ENCODE results near the gene MIDN. TPM values are rescaled to one million over a fixed set of nuclear protein-coding genes. Genes with fewer than 3 reads are reported as not detected.

MIDN gene
- total RNA-seq, 4 donors from 2014 or later, result 8.0 to 43.1 (median 12.2) TPM

DNA sequence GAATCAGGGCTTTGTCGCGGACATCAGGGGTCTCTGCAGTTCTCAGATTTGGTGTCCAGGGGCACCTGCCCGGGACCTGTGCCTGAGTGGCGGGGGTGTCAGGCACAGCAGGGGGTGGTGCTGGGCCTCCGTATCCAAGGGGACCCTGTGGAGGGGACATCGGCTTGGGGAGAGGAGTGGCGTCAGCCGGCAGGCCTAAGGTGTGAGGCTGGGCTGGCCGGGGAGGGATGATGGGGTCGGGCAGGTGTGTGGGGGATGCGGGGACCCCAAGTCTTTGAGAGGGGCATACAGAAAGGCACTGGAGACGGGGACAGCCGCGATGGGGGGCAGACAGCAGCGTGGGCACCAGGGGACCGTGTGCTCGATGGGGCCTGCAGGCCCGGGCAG, 39.8 kb downstream of the MIDN start:
- TF ChIP-seq, protein P1, sequence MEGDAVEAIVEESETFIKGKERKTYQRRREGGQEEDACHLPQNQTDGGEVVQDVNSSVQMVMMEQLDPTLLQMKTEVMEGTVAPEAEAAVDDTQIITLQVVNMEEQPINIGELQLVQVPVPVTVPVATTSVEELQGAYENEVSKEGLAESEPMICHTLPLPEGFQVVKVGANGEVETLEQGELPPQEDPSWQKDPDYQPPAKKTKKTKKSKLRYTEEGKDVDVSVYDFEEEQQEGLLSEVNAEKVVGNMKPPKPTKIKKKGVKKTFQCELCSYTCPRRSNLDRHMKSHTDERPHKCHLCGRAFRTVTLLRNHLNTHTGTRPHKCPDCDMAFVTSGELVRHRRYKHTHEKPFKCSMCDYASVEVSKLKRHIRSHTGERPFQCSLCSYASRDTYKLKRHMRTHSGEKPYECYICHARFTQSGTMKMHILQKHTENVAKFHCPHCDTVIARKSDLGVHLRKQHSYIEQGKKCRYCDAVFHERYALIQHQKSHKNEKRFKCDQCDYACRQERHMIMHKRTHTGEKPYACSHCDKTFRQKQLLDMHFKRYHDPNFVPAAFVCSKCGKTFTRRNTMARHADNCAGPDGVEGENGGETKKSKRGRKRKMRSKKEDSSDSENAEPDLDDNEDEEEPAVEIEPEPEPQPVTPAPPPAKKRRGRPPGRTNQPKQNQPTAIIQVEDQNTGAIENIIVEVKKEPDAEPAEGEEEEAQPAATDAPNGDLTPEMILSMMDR (IDR thresholded peaks at IDR 0.05; ENCODE audit: low read depth), result no peak

DNA sequence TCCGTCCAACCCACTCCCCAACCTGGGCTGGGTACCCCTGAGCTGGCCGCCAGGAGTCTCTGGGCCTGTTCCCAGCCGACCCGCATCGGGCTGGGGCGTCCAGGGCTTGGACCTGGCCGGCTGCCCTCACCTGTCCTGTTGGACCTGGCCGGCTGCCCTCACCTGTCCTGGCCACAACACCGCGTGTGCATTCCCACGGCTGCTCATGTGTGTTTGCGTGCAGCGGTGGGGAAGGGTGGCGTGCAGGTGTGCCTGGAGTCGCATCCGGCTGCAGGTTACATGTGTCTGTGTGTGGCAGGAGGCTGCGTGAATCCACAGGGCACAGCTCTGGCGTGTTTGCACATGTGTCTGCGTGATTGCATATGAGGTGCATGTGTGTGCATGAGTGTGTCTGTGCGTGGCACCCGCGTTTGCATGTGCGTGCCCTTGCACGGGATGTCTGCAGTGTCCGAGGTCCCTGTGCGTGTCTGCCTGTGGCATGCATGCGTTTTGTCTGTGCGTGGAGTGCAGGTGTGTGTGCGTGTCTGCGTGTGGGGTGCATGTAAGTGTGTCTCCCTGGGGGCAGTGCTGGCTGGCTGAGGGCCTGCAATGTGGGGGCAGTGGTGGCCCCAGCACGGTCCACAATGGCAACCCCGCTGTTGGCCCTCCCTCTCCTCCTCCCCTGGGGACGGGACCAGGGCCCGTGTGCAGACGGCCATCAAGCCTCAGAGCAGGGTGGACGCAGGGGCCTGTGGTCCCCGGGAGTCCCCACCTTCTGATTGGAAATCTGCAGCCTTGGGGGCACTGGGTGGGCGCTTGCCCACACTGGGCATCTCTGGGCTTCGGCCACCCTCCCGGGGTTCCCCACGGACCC, 40.7 kb downstream of the MIDN start:
- TF ChIP-seq, protein P1 (IDR thresholded peaks at IDR 0.05; ENCODE audit: low read depth), result no peak

DNA sequence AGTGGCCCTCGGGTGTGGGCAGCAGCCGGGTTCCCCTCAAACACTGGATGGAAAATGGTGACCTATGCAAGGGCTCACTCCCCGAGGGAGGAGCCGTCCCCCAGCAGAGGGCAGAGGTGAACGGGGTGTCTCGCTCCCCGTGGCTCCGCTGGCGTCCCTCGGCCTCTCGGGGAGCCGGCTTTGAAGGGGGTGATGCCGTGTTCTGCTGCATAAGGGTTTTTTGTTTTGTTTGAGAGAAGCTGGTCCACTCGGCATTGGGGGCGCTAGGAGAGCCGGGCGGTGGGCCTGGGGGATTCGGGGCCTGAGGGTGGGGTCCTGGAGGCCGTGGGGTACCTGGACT, 41.3 kb downstream of the MIDN start:
- TF ChIP-seq, protein P1 (IDR thresholded peaks at IDR 0.05; ENCODE audit: low read depth), result no peak

DNA sequence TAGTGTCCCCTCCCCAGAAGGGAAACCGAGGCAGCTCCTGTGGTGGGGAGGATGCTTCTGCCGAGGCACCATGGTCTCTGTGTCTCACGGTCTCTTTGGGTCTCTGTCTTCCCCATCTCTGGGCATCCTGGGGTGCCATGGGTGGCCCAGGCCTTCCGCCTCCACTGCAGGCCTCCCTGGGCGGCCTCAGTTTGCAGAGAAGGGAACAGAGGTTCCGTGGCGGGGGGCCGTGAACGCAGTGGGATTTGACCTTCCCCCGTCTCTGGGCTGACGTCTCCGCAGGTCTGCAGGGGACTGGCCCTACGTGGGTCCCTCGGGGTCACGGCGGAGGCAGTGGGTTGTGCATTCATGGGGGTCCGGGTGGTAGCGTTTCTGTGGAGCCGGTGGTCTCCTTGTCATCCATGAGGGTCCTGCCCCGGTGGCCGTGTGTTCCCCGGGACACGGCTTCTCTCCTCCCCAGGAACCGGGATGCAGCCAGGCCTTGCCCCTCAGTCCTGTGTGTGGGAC, 41.9 kb downstream of the MIDN start:
- TF ChIP-seq, protein P1 (IDR thresholded peaks at IDR 0.05; ENCODE audit: low read depth), result no peak

DNA sequence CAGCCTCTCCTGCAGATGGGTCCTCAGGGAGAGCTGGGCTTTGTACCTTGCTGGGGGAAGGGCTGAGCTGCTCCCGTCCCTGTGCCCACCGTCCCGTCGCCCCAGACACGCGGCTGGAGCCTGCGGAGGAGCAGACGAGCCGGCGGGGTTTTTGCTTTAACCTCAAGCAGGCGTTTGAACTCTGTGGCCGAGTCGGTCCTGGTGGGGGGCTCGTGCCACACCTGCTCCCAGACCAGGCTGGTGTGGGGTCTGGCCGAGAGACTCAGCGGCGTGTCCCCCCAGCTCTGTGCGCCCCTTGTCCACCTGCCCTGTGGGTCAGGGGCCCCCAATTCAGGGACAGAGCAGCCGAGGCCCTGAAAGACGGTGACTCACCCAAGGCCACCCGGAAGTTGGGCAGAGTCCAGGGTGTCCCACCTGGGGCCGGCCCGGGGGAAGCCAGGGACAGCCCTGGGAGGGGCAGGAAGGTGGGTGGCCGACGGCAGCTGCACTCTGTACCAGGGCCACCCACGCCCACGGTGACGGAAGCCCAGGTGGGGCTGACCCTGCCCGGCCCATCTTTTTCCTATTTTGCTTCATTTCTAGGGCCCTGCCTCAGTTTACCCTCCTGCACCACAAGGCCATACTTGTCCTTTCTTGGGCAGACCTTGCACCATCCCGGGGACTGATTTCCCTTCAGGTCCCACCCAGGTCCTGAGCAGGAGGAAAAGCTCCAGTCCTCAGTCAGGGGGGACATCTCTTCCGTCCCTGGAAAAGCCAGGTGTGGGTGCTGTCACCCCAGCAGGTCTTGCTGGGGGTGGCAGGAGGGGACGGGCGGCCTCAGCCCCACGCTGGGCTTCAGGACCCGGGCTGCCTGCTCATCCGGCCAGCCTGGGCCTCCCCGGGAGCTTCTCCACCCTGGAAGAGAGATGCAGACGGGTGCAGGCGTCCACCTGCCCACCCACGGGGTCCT, 42.6 kb downstream of the MIDN start:
- TF ChIP-seq, protein P1 (IDR thresholded peaks at IDR 0.05; ENCODE audit: low read depth), result no peak

DNA sequence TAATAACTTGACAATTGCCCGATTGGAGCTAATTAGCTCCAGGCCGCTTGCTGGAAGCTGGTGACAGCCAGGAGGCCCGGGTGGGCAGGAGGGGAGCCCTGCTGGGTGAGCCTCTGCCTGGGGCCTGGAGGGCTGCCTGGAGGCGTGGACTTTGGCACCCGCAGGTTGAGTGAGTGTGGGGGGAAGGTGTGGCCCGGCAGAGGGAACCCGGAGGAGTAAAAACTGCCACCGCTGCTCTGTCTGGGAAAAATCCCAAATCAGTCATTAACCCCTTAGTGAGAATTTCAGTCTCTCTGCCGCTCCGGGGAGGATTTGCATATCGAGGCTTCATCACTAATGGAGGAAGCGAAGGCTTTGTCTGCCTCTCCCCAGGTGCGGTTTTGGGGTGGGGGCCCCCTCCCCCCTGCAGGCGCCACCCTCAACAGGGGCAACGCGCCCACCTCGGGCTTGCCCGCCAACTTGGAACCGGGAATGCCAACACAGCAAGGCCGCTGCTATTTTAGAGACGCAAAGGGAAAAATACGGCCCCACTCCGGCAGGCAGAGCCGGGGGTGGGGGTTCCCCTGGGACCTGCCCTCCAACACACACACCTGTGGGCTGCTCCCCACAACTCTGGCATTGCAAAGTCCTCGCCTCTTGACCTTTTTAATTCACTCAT, 43.5 kb downstream of the MIDN start:
- TF ChIP-seq, protein P1 (IDR thresholded peaks at IDR 0.05; ENCODE audit: low read depth), result no peak
